H1 (cell line): ENCODE results near the gene SLU7. TPM values are rescaled to one million over a fixed set of nuclear protein-coding genes. Genes with fewer than 3 reads are reported as not detected.
A peak's percentile ranks its signal among the peaks of the same experiment; 100 is the strongest.

Experiments
- BACH1 ChIP-seq: IDR thresholded peaks from 2 replicates; pipeline ENCODE4 v1.6.1; 2012; ENCODE audit warnings: low read length, improper control_type of control experiment
- BRCA1 ChIP-seq: IDR thresholded peaks from 2 replicates; pipeline ENCODE4 v1.6.1; 2012; ENCODE audit warnings: low read depth, low read length, improper control_type of control experiment
- CHD1 ChIP-seq: IDR thresholded peaks from 2 replicates; pipeline ENCODE4 v1.6.1; 2012; ENCODE audit warnings: low read depth, low read length, improper control_type of control experiment
- CREB1 ChIP-seq: IDR thresholded peaks from 2 replicates; pipeline ENCODE4 v1.6.1; 2012; ENCODE audit warnings: inconsistent platforms
- GABPA ChIP-seq: IDR thresholded peaks from 2 replicates; pipeline ENCODE4 v1.6.1; 2011; ENCODE audit warnings: mild to moderate bottlenecking, low read length, moderate library complexity, borderline replicate concordance; ENCODE audit not compliant: insufficient read depth
- NANOG ChIP-seq: IDR thresholded peaks from 2 replicates; pipeline ENCODE4 v1.6.1; 2011; ENCODE audit warnings: low read length, low read depth, mild to moderate bottlenecking, inconsistent platforms; ENCODE audit not compliant: insufficient read depth, poor library complexity, severe bottlenecking
- NRF1 ChIP-seq: IDR thresholded peaks from 2 replicates; pipeline ENCODE4 v1.6.1; 2011; ENCODE audit warnings: mild to moderate bottlenecking, low read depth, low read length, improper control_type of control experiment
- RNF2 ChIP-seq: fragments of 200-900, 300-1000 bp; sonication (generic); IDR thresholded peaks from 2 replicates; pipeline ENCODE4 v1.7.1; 2016; ENCODE audit warnings: borderline replicate concordance, low read depth, mild to moderate bottlenecking, antibody characterized with exemption, low read length; ENCODE audit not compliant: poor library complexity, severe bottlenecking; ENCODE audit errors: missing control alignments
- TAF1 ChIP-seq: IDR thresholded peaks from 2 replicates; pipeline ENCODE4 v1.6.1; 2011; ENCODE audit warnings: mild to moderate bottlenecking, low read depth, low read length
- TAF7 ChIP-seq: optimal IDR thresholded peaks from 2 replicates; pipeline ENCODE3; 2011; ENCODE audit warnings: low read depth, mild to moderate bottlenecking, inconsistent platforms, low read length, moderate library complexity, borderline replicate concordance
- TBP ChIP-seq: IDR thresholded peaks from 2 replicates; pipeline ENCODE4 v1.6.1; 2011; ENCODE audit warnings: low read depth, low read length, improper control_type of control experiment
- ZNF274 ChIP-seq: IDR thresholded peaks from 2 replicates; pipeline ENCODE4 v1.7.0; 2012; ENCODE audit warnings: low read length, borderline replicate concordance; ENCODE audit errors: extremely low read depth
- polyA plus RNA-seq, 7 experiments: library from polyadenylated mRNA; depleted of rRNA in 3 of 7; stranded (reverse) in 5 of 7; unstranded in 2 of 7; fragments of >200 nt in 5 of 7; fragments of 200-250 nt in 2 of 7; gene quantifications; 1 replicate in 5 of 7; 2 replicates in 1 of 7; 4 replicates in 1 of 7; pipeline versions ENCODE4 v1.2.1 to v1.2.3, GENCODE V29; 2011 to 2013; ENCODE audit warnings: missing spikeins in 2 of 7, mixed read lengths in 2 of 7
- total RNA-seq: library from RNA; stranded (reverse); fragmentation: NEBNext Ultra II Directional; extraction: Animal tissue kit (Norgen Biotek cat#: 25700); gene quantifications from 2 replicates; pipeline ENCODE4 v1.2.1, GENCODE V29; 2021
- TF ChIP-seq, protein P1 (sequence below): IDR thresholded peaks from 2 replicates; pipeline ENCODE4 v1.6.1; 2012; ENCODE audit warnings: low read length, inconsistent platforms
- TF ChIP-seq, protein P2 (sequence below), 3 experiments: IDR thresholded peaks; 1 replicate in 2 of 3; 2 replicates in 1 of 3; pipeline versions ENCODE4 v1.5.1 to v1.6.1; 2011; ENCODE audit warnings: low read length in 3 of 3, mild to moderate bottlenecking in 3 of 3, inconsistent platforms in 2 of 3, low read depth in 1 of 3, moderate library complexity in 1 of 3; ENCODE audit not compliant: insufficient read depth in 1 of 3; ENCODE audit errors: control extremely low read depth in 1 of 3
- TF ChIP-seq, protein P3 (sequence below): IDR thresholded peaks from 2 replicates; pipeline ENCODE4 v1.6.1; 2011; ENCODE audit warnings: low read length, improper control_type of control experiment
- TF ChIP-seq, protein P4 (sequence below): IDR thresholded peaks from 2 replicates; pipeline ENCODE4 v1.6.1; 2012; ENCODE audit warnings: inconsistent platforms

The SLU7 gene
- total and polyA plus RNA-seq, 2 of the 8 experiments (the other 6 are each of a cell fraction or from before 2014, with no cell fraction given) = 6.0 to 34.1 TPM

DNA sequence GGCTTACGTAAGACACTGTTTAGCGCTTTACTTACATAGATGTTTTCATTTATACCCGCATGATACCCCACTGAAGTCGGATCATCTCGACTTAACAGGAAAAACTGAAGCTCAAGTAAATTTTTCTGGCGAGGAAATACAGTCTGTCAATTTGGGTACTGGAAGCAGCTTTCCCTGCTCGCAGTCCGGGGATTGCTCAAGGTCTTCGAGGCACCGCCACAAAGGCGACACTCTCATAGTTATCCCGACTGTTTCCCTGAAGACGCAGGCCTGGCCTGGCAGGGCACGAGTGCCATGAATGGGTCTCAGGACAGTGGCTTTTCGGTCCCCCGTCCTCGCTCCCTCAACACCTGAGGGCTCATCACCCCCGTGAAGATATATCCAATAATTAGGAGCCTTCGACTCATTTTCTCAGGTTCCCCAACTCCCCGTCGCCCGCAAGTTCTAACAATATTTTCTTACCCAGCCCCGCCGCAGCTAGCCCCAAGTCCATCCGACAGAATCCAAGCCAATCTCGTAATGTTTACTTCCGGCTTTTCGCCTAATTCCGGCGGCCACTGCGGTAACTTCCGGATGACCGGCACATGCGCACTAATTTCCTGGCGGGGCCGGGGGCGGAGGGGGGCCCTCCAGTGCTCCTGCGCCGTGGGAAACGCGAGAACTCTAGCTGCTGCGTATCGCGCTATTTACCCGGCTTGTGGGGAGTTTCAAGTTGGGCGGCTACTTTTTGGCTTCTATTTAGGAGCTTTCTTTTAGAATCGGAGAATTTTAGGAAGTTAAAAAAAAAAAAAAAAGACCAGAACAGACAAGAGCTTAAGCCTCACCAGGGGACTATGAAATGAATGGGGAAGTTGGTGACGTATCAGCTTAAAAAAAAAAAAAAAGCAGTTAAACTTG, at the start of gene SLU7 (continued):
- TF ChIP-seq NANOG = no peak
- TF ChIP-seq TAF7 = peak; percentile 65
- 0 out of 2 replicates have a peak, but pooled peaks have one; percentile 15 for TF ChIP-seq BACH1
- no peak for TF ChIP-seq CHD1
- TF ChIP-seq, protein P1, sequence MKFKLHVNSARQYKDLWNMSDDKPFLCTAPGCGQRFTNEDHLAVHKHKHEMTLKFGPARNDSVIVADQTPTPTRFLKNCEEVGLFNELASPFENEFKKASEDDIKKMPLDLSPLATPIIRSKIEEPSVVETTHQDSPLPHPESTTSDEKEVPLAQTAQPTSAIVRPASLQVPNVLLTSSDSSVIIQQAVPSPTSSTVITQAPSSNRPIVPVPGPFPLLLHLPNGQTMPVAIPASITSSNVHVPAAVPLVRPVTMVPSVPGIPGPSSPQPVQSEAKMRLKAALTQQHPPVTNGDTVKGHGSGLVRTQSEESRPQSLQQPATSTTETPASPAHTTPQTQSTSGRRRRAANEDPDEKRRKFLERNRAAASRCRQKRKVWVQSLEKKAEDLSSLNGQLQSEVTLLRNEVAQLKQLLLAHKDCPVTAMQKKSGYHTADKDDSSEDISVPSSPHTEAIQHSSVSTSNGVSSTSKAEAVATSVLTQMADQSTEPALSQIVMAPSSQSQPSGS = no peak
- TF ChIP-seq NRF1 = peak; percentile 83
- TF ChIP-seq ZNF274 = no peak
- TF ChIP-seq, protein P2, sequence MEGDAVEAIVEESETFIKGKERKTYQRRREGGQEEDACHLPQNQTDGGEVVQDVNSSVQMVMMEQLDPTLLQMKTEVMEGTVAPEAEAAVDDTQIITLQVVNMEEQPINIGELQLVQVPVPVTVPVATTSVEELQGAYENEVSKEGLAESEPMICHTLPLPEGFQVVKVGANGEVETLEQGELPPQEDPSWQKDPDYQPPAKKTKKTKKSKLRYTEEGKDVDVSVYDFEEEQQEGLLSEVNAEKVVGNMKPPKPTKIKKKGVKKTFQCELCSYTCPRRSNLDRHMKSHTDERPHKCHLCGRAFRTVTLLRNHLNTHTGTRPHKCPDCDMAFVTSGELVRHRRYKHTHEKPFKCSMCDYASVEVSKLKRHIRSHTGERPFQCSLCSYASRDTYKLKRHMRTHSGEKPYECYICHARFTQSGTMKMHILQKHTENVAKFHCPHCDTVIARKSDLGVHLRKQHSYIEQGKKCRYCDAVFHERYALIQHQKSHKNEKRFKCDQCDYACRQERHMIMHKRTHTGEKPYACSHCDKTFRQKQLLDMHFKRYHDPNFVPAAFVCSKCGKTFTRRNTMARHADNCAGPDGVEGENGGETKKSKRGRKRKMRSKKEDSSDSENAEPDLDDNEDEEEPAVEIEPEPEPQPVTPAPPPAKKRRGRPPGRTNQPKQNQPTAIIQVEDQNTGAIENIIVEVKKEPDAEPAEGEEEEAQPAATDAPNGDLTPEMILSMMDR (IDR thresholded peaks at IDR 0.05; ENCODE audit: control extremely low read depth in 1 of 3, insufficient read depth in 1 of 3, low read depth in 1 of 3, low read length in 3 of 3) = no peak
- TF ChIP-seq TBP = peak; percentile 83
- TF ChIP-seq CREB1 = no peak
- TF ChIP-seq, protein P3, sequence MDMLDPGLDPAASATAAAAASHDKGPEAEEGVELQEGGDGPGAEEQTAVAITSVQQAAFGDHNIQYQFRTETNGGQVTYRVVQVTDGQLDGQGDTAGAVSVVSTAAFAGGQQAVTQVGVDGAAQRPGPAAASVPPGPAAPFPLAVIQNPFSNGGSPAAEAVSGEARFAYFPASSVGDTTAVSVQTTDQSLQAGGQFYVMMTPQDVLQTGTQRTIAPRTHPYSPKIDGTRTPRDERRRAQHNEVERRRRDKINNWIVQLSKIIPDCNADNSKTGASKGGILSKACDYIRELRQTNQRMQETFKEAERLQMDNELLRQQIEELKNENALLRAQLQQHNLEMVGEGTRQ = no peak
- TF ChIP-seq, protein P4, sequence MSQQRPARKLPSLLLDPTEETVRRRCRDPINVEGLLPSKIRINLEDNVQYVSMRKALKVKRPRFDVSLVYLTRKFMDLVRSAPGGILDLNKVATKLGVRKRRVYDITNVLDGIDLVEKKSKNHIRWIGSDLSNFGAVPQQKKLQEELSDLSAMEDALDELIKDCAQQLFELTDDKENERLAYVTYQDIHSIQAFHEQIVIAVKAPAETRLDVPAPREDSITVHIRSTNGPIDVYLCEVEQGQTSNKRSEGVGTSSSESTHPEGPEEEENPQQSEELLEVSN = no peak
- peak; percentile 90 for TF ChIP-seq TAF1
- peak; percentile 83; the same call in 1 of the 2 replicates for TF ChIP-seq GABPA
- TF ChIP-seq RNF2 = no peak
- TF ChIP-seq BRCA1 = peak; percentile 86
